ENCODE measurements around the gene AXL.

AXL gene

DNA sequence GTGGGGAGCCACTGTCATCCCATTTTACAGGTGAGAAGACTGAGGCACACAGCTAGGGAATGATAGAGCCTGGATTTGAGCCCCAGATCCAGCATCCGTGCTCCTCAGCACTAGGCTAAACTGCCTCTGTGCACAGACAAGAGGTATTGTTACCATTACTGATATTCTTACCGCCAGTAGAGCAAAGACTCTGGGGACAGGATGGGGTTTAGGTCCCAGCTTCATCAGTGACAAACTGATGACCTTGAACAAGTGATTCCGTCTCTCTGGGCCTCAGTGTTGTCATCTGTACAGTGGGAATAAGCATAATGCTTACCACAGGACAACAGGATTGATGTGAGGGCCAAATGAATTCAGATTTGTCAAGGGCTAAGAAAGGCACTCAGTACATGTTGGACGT lies 16.5 kb downstream of the AXL start:
- no peak for DNase-seq

DNA sequence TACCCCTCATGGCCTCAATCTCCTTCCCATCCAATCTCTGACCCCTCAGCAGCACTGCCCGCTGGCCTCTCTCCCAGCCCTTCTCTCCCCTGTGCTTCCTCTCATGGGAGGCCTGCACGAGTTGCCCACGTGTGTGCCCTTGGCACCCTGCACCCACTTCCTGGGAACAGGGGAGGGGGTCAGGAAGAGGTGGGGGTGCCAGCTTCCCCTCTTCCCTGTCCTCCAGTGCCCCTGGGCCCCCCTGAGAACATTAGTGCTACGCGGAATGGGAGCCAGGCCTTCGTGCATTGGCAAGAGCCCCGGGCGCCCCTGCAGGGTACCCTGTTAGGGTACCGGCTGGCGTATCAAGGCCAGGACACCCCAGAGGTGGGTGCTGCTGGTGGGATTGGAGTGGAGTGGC lies 19.2 kb downstream of the AXL start:
- DNase-seq, result no peak

- no peak for DNase-seq
Measured at GRCh38 chr19:41239363-41239762, 20.3 kb downstream of the AXL start.

DNA sequence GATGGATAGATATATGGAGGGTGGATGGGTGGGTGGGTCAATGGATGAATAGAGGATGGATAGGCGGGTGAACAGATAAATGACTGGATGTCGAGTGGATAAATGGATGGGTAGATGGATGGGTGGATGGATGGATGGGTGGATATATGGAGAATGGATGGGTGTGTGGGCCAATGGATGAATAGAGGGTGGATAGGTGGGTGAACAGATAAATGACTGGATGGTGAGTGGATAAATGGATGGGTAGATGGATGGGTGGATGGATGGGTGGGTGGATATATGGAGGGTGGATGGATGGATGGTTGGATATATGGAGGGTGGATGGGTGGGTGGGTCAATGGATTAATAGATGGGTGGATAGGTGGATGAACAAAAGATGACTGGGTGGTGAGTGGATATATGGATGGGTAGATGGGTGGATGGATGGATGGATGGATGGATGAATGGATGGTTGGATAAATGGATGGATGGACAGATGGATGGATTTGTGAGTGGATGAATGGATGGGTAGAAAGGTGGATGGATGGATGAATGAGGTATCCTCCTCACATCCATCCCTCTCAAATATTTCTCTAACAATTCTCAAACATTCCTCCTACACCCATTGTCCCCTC lies 21.0 kb downstream of the AXL start:
- DNase-seq, result no peak

- DNase-seq, result no peak
Measured at GRCh38 chr19:41241859-41242258, 22.8 kb downstream of the AXL start.

DNA sequence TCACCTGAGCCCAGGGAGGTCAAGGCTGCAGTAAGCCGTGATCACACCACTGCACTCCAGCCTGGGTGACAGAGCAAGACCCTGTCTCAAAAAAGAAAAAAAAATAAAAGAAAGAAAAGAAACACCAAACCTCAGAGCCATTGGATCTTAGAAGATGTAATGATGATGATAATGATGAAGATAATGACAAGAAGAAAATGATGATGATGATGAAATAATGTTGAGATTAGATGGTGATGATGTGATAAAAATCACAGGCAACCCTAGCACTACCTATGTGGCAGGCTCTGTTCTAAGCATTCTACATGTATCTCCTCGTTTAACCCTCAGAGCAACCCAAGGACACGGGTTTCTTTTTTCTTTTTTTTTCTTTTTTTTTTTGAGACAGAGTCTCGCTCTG lies 25.1 kb downstream of the AXL start:
- no peak for DNase-seq

DNA sequence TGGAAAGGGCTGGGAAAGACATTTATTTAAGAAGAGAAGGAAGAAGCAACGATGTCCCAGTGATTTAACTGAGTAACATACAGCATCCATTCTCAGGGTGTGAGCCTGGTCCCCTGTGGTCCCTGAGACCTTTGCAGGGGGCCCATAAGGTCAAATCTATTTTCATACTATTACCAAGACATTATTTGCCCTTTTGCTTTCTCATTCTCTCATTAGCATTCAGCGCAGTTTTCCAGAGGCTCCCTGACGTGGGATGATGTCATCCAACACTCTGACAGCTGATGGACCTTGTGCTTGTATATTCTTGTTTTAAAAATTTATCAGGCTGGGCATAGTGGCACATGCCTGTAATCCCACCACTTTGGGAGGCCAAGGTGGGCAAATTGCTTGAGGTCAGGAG lies 26.8 kb downstream of the AXL start:
- no peak for DNase-seq

- DNase-seq, result no peak
Measured at GRCh38 chr19:41248895-41249294, 29.9 kb downstream of the AXL start.

- DNase-seq, result no peak
Measured at GRCh38 chr19:41249707-41250423, 30.8 kb downstream of the AXL start.

DNA sequence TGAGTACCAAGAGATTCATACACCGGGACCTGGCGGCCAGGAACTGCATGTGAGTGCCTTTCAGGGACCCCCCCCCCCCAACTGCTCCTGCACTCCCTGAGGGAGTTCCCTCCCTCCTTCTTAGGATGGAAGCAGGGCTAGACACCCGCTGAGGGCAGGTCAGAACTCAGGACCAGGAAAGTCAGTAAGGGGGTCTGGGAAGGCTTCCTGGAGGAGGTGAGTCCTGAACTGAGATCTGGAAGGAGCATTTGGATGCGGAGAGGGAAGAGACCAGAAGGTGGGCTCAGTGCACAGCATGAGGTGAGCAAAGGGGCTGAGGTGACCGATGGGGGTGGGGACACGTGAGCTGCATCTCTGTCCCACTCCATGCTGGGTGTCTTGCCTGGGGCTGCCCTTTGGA lies 34.6 kb downstream of the AXL start:
- no peak for DNase-seq

DNA sequence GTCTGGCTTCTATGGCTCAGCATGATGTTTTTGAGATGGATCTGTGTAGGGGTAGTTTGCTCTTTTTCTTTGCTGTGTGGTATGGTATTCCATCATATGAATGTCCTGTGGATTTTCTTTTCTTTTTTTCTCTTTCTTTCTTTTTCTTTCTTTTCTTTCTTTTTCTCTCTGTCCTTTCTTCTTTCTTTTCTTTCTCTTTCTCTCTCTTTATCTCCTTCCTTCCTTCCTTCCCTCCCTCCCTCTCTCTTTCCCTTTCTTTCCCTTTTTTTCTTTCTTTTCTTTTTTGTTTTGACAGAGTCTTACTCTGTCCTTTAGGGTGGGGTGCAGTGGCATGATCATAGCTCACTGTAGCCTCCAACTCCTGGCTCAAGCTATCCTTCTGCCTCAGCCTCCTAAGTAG lies 36.1 kb downstream of the AXL start:
- no peak for DNase-seq

GRCh38 chr19:41261474-41262190 lies 42.6 kb downstream of the AXL start:
- no peak for DNase-seq

DNA sequence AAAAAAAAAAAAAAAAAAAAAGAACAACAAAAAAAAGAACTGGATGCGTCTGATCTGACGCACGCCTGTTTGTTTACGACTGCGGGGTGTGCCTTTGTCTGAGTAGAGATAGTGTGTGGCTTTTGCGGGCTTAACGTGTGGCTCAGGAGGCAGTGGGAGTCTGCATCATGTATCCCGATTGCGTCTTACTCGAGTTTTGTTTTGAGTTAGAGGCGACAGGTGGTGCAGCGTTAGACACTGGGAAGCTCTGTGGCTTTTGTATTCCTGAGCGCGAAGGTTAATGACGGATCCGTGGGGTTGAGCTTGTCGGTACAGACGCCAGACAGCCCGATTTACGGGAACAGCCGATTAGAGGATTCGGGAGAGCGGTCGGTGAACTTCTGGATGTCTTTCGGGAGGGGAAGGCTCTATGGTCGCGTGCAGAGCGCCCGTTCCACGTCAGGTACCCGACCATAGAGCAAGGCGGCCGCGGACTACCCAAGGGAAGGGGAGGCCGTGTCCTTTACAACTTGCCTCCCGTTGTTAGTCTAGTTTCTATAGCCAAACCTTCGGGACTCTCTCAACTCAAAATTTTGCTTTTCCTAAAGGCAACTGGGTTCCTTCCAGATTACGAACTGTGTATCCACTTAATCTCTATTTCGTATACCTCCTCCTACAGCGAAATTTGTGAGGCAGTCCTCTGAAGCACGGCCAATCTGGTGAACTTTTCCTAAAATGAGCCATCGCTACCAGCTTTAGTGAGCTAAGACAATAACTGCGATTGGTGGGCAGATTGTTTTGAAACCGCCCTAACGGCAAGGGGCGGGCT lies 44.2 kb downstream of the AXL start:
- peak; percentile 75 for DNase-seq

- peak; percentile 100 for DNase-seq
Measured at GRCh38 chr19:41263850-41264580, 45.0 kb downstream of the AXL start, which contains the start of gene HNRNPUL1. Gene HNRNPUL1, plus strand, starts transcription at chr19:41264372. Its CDS starts 132 bp downstream, at chr19:41264504.

- peak; percentile 72 for DNase-seq
Measured at GRCh38 chr19:41264581-41265394, 45.8 kb downstream of the AXL start.

GRCh38 chr19:41265395-41266153 lies 46.6 kb downstream of the AXL start:
- DNase-seq, result peak; percentile 25

- no peak for DNase-seq
Measured at GRCh38 chr19:41269055-41269454, 50.0 kb downstream of the AXL start.

DNA sequence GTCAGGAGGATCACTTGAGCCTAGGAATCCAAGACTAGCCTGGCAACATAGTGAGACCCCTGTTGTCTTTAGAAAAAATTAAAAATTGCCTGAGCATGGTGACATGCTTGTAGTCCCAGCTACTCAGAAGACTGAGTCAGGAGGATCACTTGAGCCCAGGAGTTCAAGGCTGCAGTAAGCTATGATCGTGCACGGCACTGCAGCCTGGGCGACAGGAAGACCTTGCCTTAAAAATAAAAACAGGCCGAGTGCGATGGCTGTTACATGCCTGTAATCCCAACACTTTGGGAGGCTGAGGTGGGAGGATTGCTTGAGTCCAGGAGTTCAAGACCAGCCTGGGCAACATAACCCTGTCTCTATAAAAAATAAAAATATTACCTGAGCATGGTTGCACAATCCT lies 50.5 kb downstream of the AXL start:
- DNase-seq, result no peak

GRCh38 chr19:41273076-41273475 lies 54.1 kb downstream of the AXL start:
- DNase-seq, result no peak

GRCh38 chr19:41274802-41275201 lies 55.8 kb downstream of the AXL start:
- DNase-seq, result no peak

- no peak for DNase-seq
Measured at GRCh38 chr19:41276231-41276630, 57.2 kb downstream of the AXL start.

Data from femur (tissue), 1 donor.